Endothelial cell of umbilical vein (primary cell): ENCODE measurements around the gene CELF2. TPM values are rescaled to one million over a fixed set of nuclear protein-coding genes. Genes with fewer than 3 reads are reported as not detected.

Source experiments
- BruUV-seq: library from RNA; stranded (reverse); fragments of 400-500 nt; replicated peaks from 2 replicates; lab custom pipeline; 2021; lab: Mats Ljungman, UMichigan
- CTCF ChIA-PET: fragments of 300-600, 350-600 bp; sonication (Branson Sonifier 250); formaldehyde crosslinking; loops from one replicate; lab custom pipeline; 2021; ENCODE audit warnings: antibody characterized with exemption, inconsistent platforms; lab: Charles Lee
- POLR2A ChIA-PET: fragments of 300-600, 350-600 bp; sonication (Branson Sonifier 250); formaldehyde crosslinking; loops from one replicate; lab custom pipeline; 2021; ENCODE audit warnings: antibody characterized with exemption, inconsistent platforms; lab: Charles Lee
- DNase-seq: peaks from one replicate; pipeline ENCODE4 v3.0.0-alpha.2; 2011; ENCODE audit warnings: low read depth, low spot score
- FAIRE-seq: peaks from 2 replicates; lab custom pipeline; 2011; peaks lifted over from hg19 to GRCh38; lab: Jason Lieb, UNC
- H2AFZ ChIP-seq: 2 replicates; pipeline ENCODE4 v1.6.0; 2012; ENCODE audit warnings: low read depth, low read length, control low read depth, inconsistent platforms
- H3K27ac ChIP-seq: 2 replicates; pipeline ENCODE4 v1.5.1; 2011; ENCODE audit warnings: low read depth, mild to moderate bottlenecking, control low read depth, low read length, moderate library complexity; ENCODE audit not compliant: insufficient read depth
- H3K27me3 ChIP-seq, 2 experiments: 2 replicates each; pipeline versions ENCODE4 v1.6.0 to v1.6.1; 2011; ENCODE audit warnings: low read length in 2 of 2, mixed read lengths in 1 of 2; ENCODE audit not compliant: control insufficient read depth in 2 of 2, insufficient read depth in 2 of 2
- H3K36me3 ChIP-seq, 2 experiments: 2 replicates in 1 of 2; 3 replicates in 1 of 2; pipeline ENCODE4 v1.5.1; 2011; ENCODE audit warnings: low read length in 2 of 2, mild to moderate bottlenecking in 1 of 2, moderate library complexity in 1 of 2; ENCODE audit not compliant: control insufficient read depth in 2 of 2, insufficient read depth in 2 of 2; ENCODE audit errors: extremely low read depth in 1 of 2
- H3K4me1 ChIP-seq: 3 replicates; pipeline ENCODE4 v1.5.1; 2011; ENCODE audit warnings: mild to moderate bottlenecking, low read length; ENCODE audit not compliant: control insufficient read depth, insufficient read depth; ENCODE audit errors: extremely low read depth
- H3K4me2 ChIP-seq: 2 replicates; pipeline ENCODE4 v1.6.1; 2011; ENCODE audit warnings: low read length, control low read depth, mixed read lengths; ENCODE audit not compliant: insufficient read depth
- H3K4me3 ChIP-seq, 3 experiments: fragments of 200-600 bp in 1 of 3; sonication (generic), shearing (Covaris generic) in 1 of 3; replicated peaks in 1 of 3; 2 replicates each; pipeline ENCODE4 v1.5.1; 2011 to 2016; ENCODE audit warnings: control low read depth in 3 of 3, low read length in 3 of 3, mild to moderate bottlenecking in 2 of 3, inconsistent platforms in 1 of 3, low read depth in 1 of 3, moderate library complexity in 1 of 3; ENCODE audit not compliant: insufficient read depth in 1 of 3
- H3K79me2 ChIP-seq: 2 replicates; pipeline ENCODE4 v1.6.0; 2012; ENCODE audit warnings: low read length, inconsistent platforms; ENCODE audit not compliant: control insufficient read depth, insufficient read depth
- H3K9ac ChIP-seq: replicated peaks from 2 replicates; pipeline ENCODE3; 2011; ENCODE audit warnings: low read length, control low read depth; ENCODE audit not compliant: insufficient read depth; ENCODE audit errors: extremely low read depth
- H3K9me1 ChIP-seq: replicated peaks from 3 replicates; pipeline ENCODE4 v1.6.0; 2011; ENCODE audit warnings: mild to moderate bottlenecking, low read length; ENCODE audit not compliant: control insufficient read depth, insufficient read depth; ENCODE audit errors: extremely low read depth
- H3K9me3 ChIP-seq: replicated peaks from 2 replicates; pipeline ENCODE4 v1.5.1; 2012; ENCODE audit warnings: low read length, inconsistent platforms; ENCODE audit not compliant: control insufficient read depth, insufficient read depth
- H4K20me1 ChIP-seq: replicated peaks from 2 replicates; pipeline ENCODE3; 2011; ENCODE audit warnings: mild to moderate bottlenecking, low read length; ENCODE audit not compliant: control insufficient read depth, insufficient read depth; ENCODE audit errors: extremely low read depth
- CTCF ChIP-seq, 2 donors: IDR thresholded peaks; 1 replicate in 1 of 2; 2 replicates in 1 of 2; pipeline ENCODE4 v1.5.1; 2011; ENCODE audit warnings: low read length in 2 of 2, mild to moderate bottlenecking in 2 of 2, moderate library complexity in 2 of 2, control low read depth in 1 of 2, inconsistent platforms in 1 of 2, low read depth in 1 of 2; ENCODE audit not compliant: insufficient read depth in 1 of 2; ENCODE audit errors: extremely low read depth in 1 of 2
- EZH2 ChIP-seq: IDR thresholded peaks from 2 replicates; pipeline ENCODE4 v1.6.1; 2012; ENCODE audit warnings: borderline replicate concordance, low read depth, mild to moderate bottlenecking, moderate library complexity, low read length, inconsistent platforms; ENCODE audit not compliant: severe bottlenecking
- FOS ChIP-seq: IDR thresholded peaks from 2 replicates; pipeline ENCODE4 v1.6.1; 2011; ENCODE audit warnings: mild to moderate bottlenecking, low read length, moderate library complexity, borderline replicate concordance; ENCODE audit not compliant: insufficient read depth
- GATA2 ChIP-seq: IDR thresholded peaks from 2 replicates; pipeline ENCODE4 v1.7.0; 2011; ENCODE audit warnings: low read depth, mild to moderate bottlenecking, moderate library complexity, mixed read lengths, low read length; ENCODE audit not compliant: insufficient read length, insufficient read depth
- JUN ChIP-seq: IDR thresholded peaks from 2 replicates; pipeline ENCODE4 v1.6.1; 2011; ENCODE audit warnings: borderline replicate concordance, low read depth; ENCODE audit not compliant: insufficient read length, insufficient read depth
- MAX ChIP-seq: IDR thresholded peaks from 2 replicates; pipeline ENCODE4 v1.6.1; 2011; ENCODE audit not compliant: insufficient read depth, insufficient read length
- MYC ChIP-seq: IDR thresholded peaks from one replicate; pipeline ENCODE4 v1.6.1; 2011; ENCODE audit warnings: mild to moderate bottlenecking, low read depth, low read length
- POLR2A ChIP-seq: IDR thresholded peaks from 2 replicates; pipeline ENCODE4 v1.6.1; 2012; ENCODE audit warnings: low read depth, mild to moderate bottlenecking, control low read depth, low read length
- POLR2AphosphoS5 ChIP-seq: IDR thresholded peaks from 2 replicates; pipeline ENCODE4 v1.6.1; 2012; ENCODE audit warnings: low read depth, mild to moderate bottlenecking, control low read depth, low read length, moderate library complexity; ENCODE audit not compliant: insufficient read depth
- dilution Hi-C: fragments of 300-500 bp; cut with MboI; formaldehyde crosslinking; loops from one replicate; pipeline ENCODE4 v1.15.0; 2019; ENCODE audit warnings: low sequenced_read_pairs; ENCODE audit not compliant: extremely low pct_ligation_motif_present
- intact Hi-C: fragments of 100-400 bp; cut with micrococcal nuclease; formaldehyde crosslinking; loops from one replicate; pipeline ENCODE4 v1.10.0; 2022
- polyA plus RNA-seq, 4 experiments: library from polyadenylated mRNA; depleted of rRNA in 3 of 4; stranded (reverse) in 3 of 4; unstranded in 1 of 4; fragments of >200 nt; gene quantifications; 2 replicates each; pipeline versions ENCODE4 v1.2.1 to v1.2.3, GENCODE V29; 2011 to 2012; ENCODE audit warnings: missing spikeins in 1 of 4
- total RNA-seq: library from RNA; stranded (reverse); gene quantifications from 2 replicates; pipeline ENCODE4 v1.2.3, GENCODE V29; 2021

Gene CELF2
- total and polyA plus RNA-seq, 2 donors (not counting 3 experiments of a cell fraction or from before 2014, with no cell fraction given): 21.6 to 42.6 TPM

GRCh38 chr10:11209830-11210181, 192.1 kb downstream of the CELF2 start:
- Histone ChIP-seq H3K9ac (peak overlapping the region; percentile 12), H2AFZ (no peak overlapping the region), H3K4me3 (no peak overlapping the region), H3K79me2 (no peaks in the 10 kb centered on the region), H3K27me3 (no peaks in the 10 kb centered on the region), H3K27ac (peak overlapping the region; percentile 71), H3K4me1 (peaks cover 36% of the 10 kb centered on the region), H3K36me3 (no peaks in the 10 kb centered on the region), H3K9me3 (no peaks in the 10 kb centered on the region), H4K20me1 (no peaks in the 10 kb centered on the region), H3K4me2 (peak overlapping the region; percentile 57), H3K9me1 (no peaks in the 10 kb centered on the region)
- intact Hi-C loops (loop anchor here (1.0 to 2.0 kb wide), 4 partner anchors 45 to 338 kb away; no protein-coding TSS in a partner anchor), dilution Hi-C loops (no loop called here)
- BruUV-seq: no TSS peak
- TF ChIP-seq CTCF (IDR thresholded peaks at IDR 0.05; ENCODE audit: extremely low read depth in 1 of 2, insufficient read depth in 1 of 2, low read depth in 1 of 2, low read length in 2 of 2) (no peak), MAX (no peak), JUN (no peak), MYC (no peak), POLR2A (no peak), EZH2 (no peak), GATA2 (no peak), FOS (no peak), POLR2AphosphoS5 (no peak)
- DNase-seq (peak; percentile 85), FAIRE-seq (peak; percentile 92)
- ChIA-PET CTCF (interaction anchor here (0.7 to 2.4 kb wide), 8 partner anchors 12 to 1867 kb away, joined by 3 to 8 read pairs (median 3); no protein-coding TSS in a partner anchor), POLR2A (interaction anchor here (1.3 kb wide), 1 partner anchor 175 kb away, joined by 4 read pairs; no protein-coding TSS in a partner anchor)
